Osteocyte (in vitro differentiated cells): ENCODE data around the gene PDGFRB. TPM values are rescaled to one million over a fixed set of nuclear protein-coding genes. Genes with fewer than 3 reads are reported as not detected.

Experiments
- DNase-seq: peaks from one replicate; pipeline ENCODE4 v3.0.0; 2021; ENCODE audit warnings: mixed read lengths; ENCODE audit not compliant: unreplicated experiment; ENCODE audit errors: extremely low spot score
- H3K27ac Mint-ChIP-seq: one replicate; pipeline ENCODE4 v1.8.0; 2021; ENCODE audit warnings: mild to moderate bottlenecking, mixed read lengths; ENCODE audit not compliant: unreplicated experiment
- H3K27me3 Mint-ChIP-seq: one replicate; pipeline ENCODE4 v1.8.0; 2021; ENCODE audit warnings: mixed read lengths; ENCODE audit not compliant: unreplicated experiment
- H3K36me3 Mint-ChIP-seq: one replicate; pipeline ENCODE4 v1.8.0; 2021; ENCODE audit warnings: mixed read lengths; ENCODE audit not compliant: unreplicated experiment
- H3K4me1 Mint-ChIP-seq: one replicate; pipeline ENCODE4 v1.8.0; 2021; ENCODE audit warnings: mixed read lengths; ENCODE audit not compliant: unreplicated experiment
- H3K4me3 Mint-ChIP-seq: one replicate; pipeline ENCODE4 v1.8.0; 2021; ENCODE audit warnings: mild to moderate bottlenecking, moderate library complexity, mixed read lengths; ENCODE audit not compliant: unreplicated experiment
- H3K9me3 Mint-ChIP-seq: one replicate; pipeline ENCODE4 v1.8.0; 2021; ENCODE audit warnings: mixed read lengths; ENCODE audit not compliant: unreplicated experiment
- total RNA-seq: library from RNA; stranded (reverse); gene quantifications from 2 replicates; pipeline ENCODE4 v1.2.1, GENCODE V29; 2021
- TF ChIP-seq, protein P1 (sequence below): fragments of 200-600 bp; sonication (generic); IDR thresholded peaks from 2 replicates; pipeline ENCODE4 v1.5.0; 2021; ENCODE audit warnings: antibody characterized with exemption, mild to moderate bottlenecking, moderate library complexity

Gene PDGFRB
- total RNA-seq, 1 donor from 2014 or later = 1,093 TPM

DNA sequence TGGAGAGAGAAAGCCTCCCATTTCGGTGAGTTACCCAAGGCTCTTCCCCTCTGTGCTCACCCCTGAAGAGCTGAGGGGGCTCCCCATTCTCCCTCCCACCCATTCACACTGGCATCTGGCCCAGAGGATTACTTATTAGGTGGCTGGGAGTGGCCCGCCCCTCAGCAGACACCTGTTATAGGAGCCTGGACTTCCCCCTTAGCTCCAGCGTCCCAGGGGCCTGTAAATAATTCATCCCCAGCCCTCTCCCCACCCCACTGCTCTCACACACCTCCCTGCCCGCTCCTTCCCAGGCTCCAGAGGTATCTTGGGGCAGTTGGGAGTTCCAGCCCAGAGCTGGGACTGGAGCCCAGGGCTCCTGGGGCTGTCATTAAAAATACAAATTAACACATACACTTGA is 22.6 kb upstream of the PDGFRB start:
- H3K27me3 Mint-ChIP-seq = no peaks in the 10 kb centered on the region
- DNase-seq = no peak

GRCh38 chr5:150177721-150178120 is 22.1 kb upstream of the PDGFRB start:
- no peak overlapping the region for H3K4me3 Mint-ChIP-seq
- no peak for DNase-seq
- no peak overlapping the region for H3K27ac Mint-ChIP-seq
- H3K27me3 Mint-ChIP-seq = no peaks in the 10 kb centered on the region
- TF ChIP-seq, protein P1, sequence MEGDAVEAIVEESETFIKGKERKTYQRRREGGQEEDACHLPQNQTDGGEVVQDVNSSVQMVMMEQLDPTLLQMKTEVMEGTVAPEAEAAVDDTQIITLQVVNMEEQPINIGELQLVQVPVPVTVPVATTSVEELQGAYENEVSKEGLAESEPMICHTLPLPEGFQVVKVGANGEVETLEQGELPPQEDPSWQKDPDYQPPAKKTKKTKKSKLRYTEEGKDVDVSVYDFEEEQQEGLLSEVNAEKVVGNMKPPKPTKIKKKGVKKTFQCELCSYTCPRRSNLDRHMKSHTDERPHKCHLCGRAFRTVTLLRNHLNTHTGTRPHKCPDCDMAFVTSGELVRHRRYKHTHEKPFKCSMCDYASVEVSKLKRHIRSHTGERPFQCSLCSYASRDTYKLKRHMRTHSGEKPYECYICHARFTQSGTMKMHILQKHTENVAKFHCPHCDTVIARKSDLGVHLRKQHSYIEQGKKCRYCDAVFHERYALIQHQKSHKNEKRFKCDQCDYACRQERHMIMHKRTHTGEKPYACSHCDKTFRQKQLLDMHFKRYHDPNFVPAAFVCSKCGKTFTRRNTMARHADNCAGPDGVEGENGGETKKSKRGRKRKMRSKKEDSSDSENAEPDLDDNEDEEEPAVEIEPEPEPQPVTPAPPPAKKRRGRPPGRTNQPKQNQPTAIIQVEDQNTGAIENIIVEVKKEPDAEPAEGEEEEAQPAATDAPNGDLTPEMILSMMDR = no peak
- peaks cover 20% of the 10 kb centered on the region for H3K4me1 Mint-ChIP-seq
- H3K9me3 Mint-ChIP-seq = no peaks in the 10 kb centered on the region
- no peaks in the 10 kb centered on the region for H3K36me3 Mint-ChIP-seq

More for the DNA sequence above, 22.6 kb upstream of the PDGFRB start:
- peaks cover 20% of the 10 kb centered on the region for H3K4me1 Mint-ChIP-seq
- H3K9me3 Mint-ChIP-seq = no peaks in the 10 kb centered on the region
- no peaks in the 10 kb centered on the region for H3K36me3 Mint-ChIP-seq
- no peak overlapping the region for H3K27ac Mint-ChIP-seq
- TF ChIP-seq, protein P1 = no peak
- no peak overlapping the region for H3K4me3 Mint-ChIP-seq

DNA sequence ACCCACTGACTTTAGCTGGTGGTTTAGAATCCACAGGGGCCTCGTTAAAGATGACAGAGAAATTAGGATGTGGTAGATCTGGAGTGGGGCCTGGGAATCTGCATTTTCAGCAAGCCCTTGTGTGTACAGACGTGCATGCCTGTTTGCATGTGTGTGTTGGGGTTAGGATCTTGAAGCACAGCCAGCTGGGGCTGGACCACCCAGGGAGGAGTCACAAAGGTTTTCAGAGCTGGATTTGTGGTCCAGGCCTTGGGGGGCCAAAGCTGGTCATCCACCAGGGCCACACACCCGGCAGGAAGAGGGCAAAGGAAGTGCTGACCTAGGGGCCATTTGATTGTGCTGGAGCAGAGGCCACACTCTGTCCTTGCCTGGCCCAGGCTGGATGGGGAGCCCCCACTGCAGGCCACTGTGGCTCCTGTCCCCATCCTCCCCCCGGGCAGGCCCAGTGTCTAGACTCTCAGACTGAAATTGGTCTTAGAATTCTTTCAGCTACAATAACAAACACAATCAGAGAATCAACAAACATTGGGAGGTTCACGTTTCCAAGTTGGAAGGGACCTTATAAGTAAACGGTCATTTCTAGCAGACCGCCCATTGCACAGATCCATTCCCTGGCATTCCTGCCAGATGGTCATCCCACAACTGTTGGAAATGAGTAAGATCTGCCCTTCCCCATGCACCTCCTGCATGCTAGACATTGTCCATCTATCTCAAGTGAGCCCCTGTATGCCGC is 21.3 kb upstream of the PDGFRB start:
- Mint-ChIP-seq H3K36me3 (no peaks in the 10 kb centered on the region), H3K4me1 (peaks cover 20% of the 10 kb centered on the region), H3K27me3 (no peaks in the 10 kb centered on the region), H3K27ac (no peak overlapping the region), H3K4me3 (no peak overlapping the region), H3K9me3 (no peaks in the 10 kb centered on the region)
- TF ChIP-seq, protein P1 = no peak
- no peak for DNase-seq

DNA sequence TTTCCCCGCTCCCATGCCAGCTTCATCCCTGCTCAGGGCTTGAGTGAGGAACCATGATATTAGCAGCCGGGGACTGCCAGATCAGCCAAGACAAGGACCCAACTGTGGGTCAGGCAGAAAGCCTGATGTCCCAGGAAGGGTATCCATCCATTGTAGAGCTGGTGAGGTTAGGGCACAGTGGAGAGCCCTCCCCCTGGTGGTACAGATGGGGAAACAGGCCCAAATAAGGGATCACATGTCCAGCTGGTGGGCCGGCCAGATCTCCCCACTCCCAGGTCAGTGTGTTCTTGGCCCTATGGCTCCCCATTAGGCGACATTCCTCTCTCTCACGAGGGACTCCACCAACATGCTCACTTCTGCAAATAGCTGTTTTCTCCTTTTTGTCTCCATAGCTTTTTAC is 19.9 kb upstream of the PDGFRB start:
- H3K36me3 Mint-ChIP-seq = no peaks in the 10 kb centered on the region
- H3K27ac Mint-ChIP-seq = no peak overlapping the region
- TF ChIP-seq, protein P1 = peak; percentile 56
- no peak for DNase-seq
- H3K4me3 Mint-ChIP-seq = no peak overlapping the region
- no peaks in the 10 kb centered on the region for H3K9me3 Mint-ChIP-seq
- peaks cover under 1% of the 10 kb centered on the region for H3K27me3 Mint-ChIP-seq
- peaks cover 14% of the 10 kb centered on the region for H3K4me1 Mint-ChIP-seq

GRCh38 chr5:150175076-150175475 is 19.4 kb upstream of the PDGFRB start:
- H3K36me3 Mint-ChIP-seq = no peaks in the 10 kb centered on the region
- no peak for DNase-seq
- H3K4me1 Mint-ChIP-seq = peaks cover 14% of the 10 kb centered on the region
- H3K27me3 Mint-ChIP-seq = peaks cover 5% of the 10 kb centered on the region
- no peak overlapping the region for H3K27ac Mint-ChIP-seq
- TF ChIP-seq, protein P1 = no peak
- no peak overlapping the region for H3K4me3 Mint-ChIP-seq
- H3K9me3 Mint-ChIP-seq = no peaks in the 10 kb centered on the region
